CD4-positive, alpha-beta memory T cell (primary cell): ENCODE data around the gene SATB2. TPM values are rescaled to one million over a fixed set of nuclear protein-coding genes. Genes with fewer than 3 reads are reported as not detected.

ENCODE experiments used
- CTCF ChIA-PET: fragments of 350-600 bp; sonication (Branson Sonifier 250); formaldehyde crosslinking; loops from one replicate; lab custom pipeline; 2021; ENCODE audit warnings: inconsistent platforms; ENCODE audit not compliant: partially characterized antibody; lab: Charles Lee
- POLR2A ChIA-PET: fragments of 350-600 bp; sonication (Branson Sonifier 250); formaldehyde crosslinking; loops from one replicate; lab custom pipeline; 2021; ENCODE audit not compliant: partially characterized antibody; lab: Charles Lee
- DNase-seq, 5 donors: peaks; one replicate each; pipeline versions ENCODE4 v3.0.0 to v3.0.0-alpha.2; 2020 to 2022; ENCODE audit warnings: mixed read lengths in 1 of 5
- H3K27ac ChIP-seq: one replicate; pipeline ENCODE4 v1.7.0; 2013; ENCODE audit warnings: low read depth, low read length
- H3K27me3 ChIP-seq: 2 replicates; pipeline ENCODE4 v1.7.0; 2013; ENCODE audit warnings: mild to moderate bottlenecking, low read length, moderate library complexity; ENCODE audit not compliant: insufficient read depth
- H3K36me3 ChIP-seq: 2 replicates; pipeline ENCODE4 v1.7.0; 2013; ENCODE audit warnings: mild to moderate bottlenecking, low read length, moderate library complexity; ENCODE audit not compliant: insufficient read depth
- H3K4me1 ChIP-seq: 2 replicates; pipeline ENCODE4 v1.7.0; 2013; ENCODE audit warnings: mild to moderate bottlenecking, low read length, moderate library complexity; ENCODE audit not compliant: insufficient read depth
- H3K4me3 ChIP-seq, 2 donors: one replicate each; pipeline ENCODE4 v1.7.0; 2013; ENCODE audit warnings: low read length in 2 of 2, mild to moderate bottlenecking in 1 of 2
- H3K9me3 ChIP-seq, 2 donors: one replicate each; pipeline ENCODE4 v1.7.0; 2013; ENCODE audit warnings: low read length in 2 of 2, control low read depth in 1 of 2; ENCODE audit not compliant: control insufficient read depth in 1 of 2
- H3K27ac Mint-ChIP-seq, 7 donors: one replicate each; pipeline ENCODE4 v1.8.0; 2020 to 2021; ENCODE audit warnings: mixed read lengths in 7 of 7, mild to moderate bottlenecking in 6 of 7, inconsistent platforms in 3 of 7, moderate library complexity in 3 of 7
- H3K27me3 Mint-ChIP-seq, 2 donors: one replicate each; pipeline ENCODE4 v1.8.0; 2020 to 2021; ENCODE audit warnings: mixed read lengths in 2 of 2
- H3K36me3 Mint-ChIP-seq, 2 donors: one replicate each; pipeline ENCODE4 v1.8.0; 2020 to 2021; ENCODE audit warnings: mixed read lengths in 2 of 2, inconsistent platforms in 1 of 2, mild to moderate bottlenecking in 1 of 2
- H3K4me1 Mint-ChIP-seq, 4 donors: one replicate each; pipeline ENCODE4 v1.8.0; 2020 to 2021; ENCODE audit warnings: mixed read lengths in 4 of 4, mild to moderate bottlenecking in 1 of 4
- H3K4me3 Mint-ChIP-seq, 8 donors: one replicate each; pipeline ENCODE4 v1.8.0; 2020 to 2021; ENCODE audit warnings: mixed read lengths in 8 of 8, mild to moderate bottlenecking in 7 of 8, moderate library complexity in 6 of 8, inconsistent platforms in 3 of 8
- H3K9me3 Mint-ChIP-seq, 8 donors: one replicate each; pipeline ENCODE4 v1.8.0; 2020 to 2021; ENCODE audit warnings: mixed read lengths in 8 of 8, mild to moderate bottlenecking in 5 of 8, inconsistent platforms in 3 of 8, moderate library complexity in 1 of 8
- intact Hi-C: fragments of 100-400 bp; cut with micrococcal nuclease; formaldehyde crosslinking; loops from one replicate; pipeline ENCODE4 v1.15.1; 2023
- polyA plus RNA-seq, 2 donors: library from polyadenylated mRNA; unstranded; fragments of 300-500 nt; fragmentation: Illumina TruSeq; gene quantifications; one replicate each; pipeline ENCODE4 v1.2.3, GENCODE V29; 2021
- total RNA-seq, 2 experiments: library from RNA; stranded (reverse); gene quantifications; one replicate each; pipeline ENCODE4 v1.2.3, GENCODE V29; 2021

Gene SATB2
- total and polyA plus RNA-seq, 4 experiments from 2014 or later: 0.06 TPM; not detected in 3

- H3K9me3 ChIP-seq: no peaks in the 10 kb centered on the region
- Mint-ChIP-seq H3K4me3 (no peak overlapping the region), H3K9me3 (no peaks in the 10 kb centered on the region), H3K4me1 (no peaks in the 10 kb centered on the region), H3K36me3 (no peaks in the 10 kb centered on the region), H3K27me3 (peaks cover 6 to 10% of the 10 kb centered on the region in 2 donors), H3K27ac (no peak overlapping the region)
- H3K36me3 ChIP-seq: no peaks in the 10 kb centered on the region
- POLR2A ChIA-PET: no interaction called here
- CTCF ChIA-PET: no interaction called here
- H3K4me3 ChIP-seq: no peak overlapping the region
- no peaks in the 10 kb centered on the region for H3K27me3 ChIP-seq
- H3K27ac ChIP-seq: no peak overlapping the region
- intact Hi-C loops: no loop called here
- no peak for DNase-seq
- H3K4me1 ChIP-seq: no peaks in the 10 kb centered on the region
Measured at GRCh38 chr2:199381531-199381930, 76.2 kb downstream of the SATB2 start.

- Mint-ChIP-seq H3K4me3 (no peak overlapping the region), H3K27me3 (peaks cover 3 to 10% of the 10 kb centered on the region in 2 donors), H3K9me3 (no peaks in the 10 kb centered on the region), H3K27ac (no peak overlapping the region), H3K4me1 (no peaks in the 10 kb centered on the region), H3K36me3 (no peaks in the 10 kb centered on the region)
- no peaks in the 10 kb centered on the region for H3K9me3 ChIP-seq
- DNase-seq: no peak
- ChIA-PET CTCF (no interaction called here), POLR2A (no interaction called here)
- H3K36me3 ChIP-seq: no peaks in the 10 kb centered on the region
- intact Hi-C loops: no loop called here
- no peaks in the 10 kb centered on the region for H3K4me1 ChIP-seq
- H3K27ac ChIP-seq: no peak overlapping the region
- H3K27me3 ChIP-seq: no peaks in the 10 kb centered on the region
- H3K4me3 ChIP-seq: no peak overlapping the region
Measured at GRCh38 chr2:199378948-199379650, 78.6 kb downstream of the SATB2 start.

GRCh38 chr2:199370150-199370780, 87.5 kb downstream of the SATB2 start:
- Histone ChIP-seq H3K27ac (no peak overlapping the region), H3K9me3 (no peaks in the 10 kb centered on the region), H3K4me1 (no peaks in the 10 kb centered on the region), H3K36me3 (no peaks in the 10 kb centered on the region), H3K4me3 (no peak overlapping the region), H3K27me3 (no peaks in the 10 kb centered on the region)
- H3K4me3 Mint-ChIP-seq: no peak overlapping the region
- no peak overlapping the region for H3K27ac Mint-ChIP-seq
- H3K27me3 Mint-ChIP-seq: peaks cover 0 to 9% of the 10 kb centered on the region in 2 donors
- peaks cover 0 to 3% (median 0%) of the 10 kb centered on the region in 8 donors for H3K9me3 Mint-ChIP-seq
- no peaks in the 10 kb centered on the region for H3K4me1 Mint-ChIP-seq
- DNase-seq: no peak
- intact Hi-C loops: no loop called here
- no peaks in the 10 kb centered on the region for H3K36me3 Mint-ChIP-seq
- ChIA-PET POLR2A (no interaction called here), CTCF (interaction anchor here (0.6 kb wide), 1 partner anchor 21 kb away, joined by 3 read pairs; no protein-coding TSS in a partner anchor)

GRCh38 chr2:199366406-199366805, 91.3 kb downstream of the SATB2 start:
- Histone ChIP-seq H3K4me1 (no peaks in the 10 kb centered on the region), H3K9me3 (no peaks in the 10 kb centered on the region), H3K27me3 (no peaks in the 10 kb centered on the region), H3K27ac (no peak overlapping the region), H3K4me3 (no peak overlapping the region), H3K36me3 (no peaks in the 10 kb centered on the region)
- no peak for DNase-seq
- ChIA-PET POLR2A (no interaction called here), CTCF (no interaction called here)
- Mint-ChIP-seq H3K27me3 (peaks cover 0 to 10% of the 10 kb centered on the region in 2 donors), H3K36me3 (no peaks in the 10 kb centered on the region), H3K4me3 (no peak overlapping the region), H3K9me3 (peaks cover 0 to 3% (median 0%) of the 10 kb centered on the region in 8 donors), H3K27ac (no peak overlapping the region), H3K4me1 (no peaks in the 10 kb centered on the region)
- intact Hi-C loops: no loop called here

- Histone ChIP-seq H3K36me3 (no peaks in the 10 kb centered on the region), H3K27ac (no peak overlapping the region), H3K4me3 (no peak overlapping the region), H3K9me3 (no peaks in the 10 kb centered on the region), H3K4me1 (no peaks in the 10 kb centered on the region), H3K27me3 (no peaks in the 10 kb centered on the region)
- ChIA-PET CTCF (no interaction called here), POLR2A (no interaction called here)
- H3K9me3 Mint-ChIP-seq: peaks cover 0 to 3% (median 0%) of the 10 kb centered on the region in 8 donors
- H3K36me3 Mint-ChIP-seq: no peaks in the 10 kb centered on the region
- H3K27me3 Mint-ChIP-seq: peaks cover 0 to 14% of the 10 kb centered on the region in 2 donors
- no peaks in the 10 kb centered on the region for H3K4me1 Mint-ChIP-seq
- intact Hi-C loops: no loop called here
- no peak for DNase-seq
- no peak overlapping the region for H3K4me3 Mint-ChIP-seq
- H3K27ac Mint-ChIP-seq: no peak overlapping the region
Measured at GRCh38 chr2:199364153-199364552, 93.6 kb downstream of the SATB2 start.

GRCh38 chr2:199356412-199356811, 101.3 kb downstream of the SATB2 start:
- CTCF ChIA-PET: no interaction called here
- H3K36me3 ChIP-seq: no peaks in the 10 kb centered on the region
- Mint-ChIP-seq H3K27ac (no peak overlapping the region), H3K36me3 (no peaks in the 10 kb centered on the region), H3K27me3 (peaks cover 1 to 5% of the 10 kb centered on the region in 2 donors), H3K9me3 (no peaks in the 10 kb centered on the region), H3K4me1 (no peaks in the 10 kb centered on the region), H3K4me3 (no peak overlapping the region)
- H3K27ac ChIP-seq: no peak overlapping the region
- H3K27me3 ChIP-seq: no peaks in the 10 kb centered on the region
- no peaks in the 10 kb centered on the region for H3K9me3 ChIP-seq
- no peak for DNase-seq
- POLR2A ChIA-PET: no interaction called here
- intact Hi-C loops: no loop called here
- no peak overlapping the region for H3K4me3 ChIP-seq
- H3K4me1 ChIP-seq: no peaks in the 10 kb centered on the region

GRCh38 chr2:199348871-199349270, 108.9 kb downstream of the SATB2 start:
- CTCF ChIA-PET: no interaction called here
- no peaks in the 10 kb centered on the region for H3K36me3 ChIP-seq

More at GRCh38 chr2:199348871-199349270, 108.9 kb downstream of the SATB2 start:
- peaks cover 1 to 4% of the 10 kb centered on the region in 2 donors for H3K27me3 Mint-ChIP-seq
- DNase-seq: no peak
- no peak overlapping the region for H3K27ac Mint-ChIP-seq
- Histone ChIP-seq H3K4me1 (no peaks in the 10 kb centered on the region), H3K9me3 (no peaks in the 10 kb centered on the region), H3K27ac (no peak overlapping the region), H3K27me3 (no peaks in the 10 kb centered on the region), H3K4me3 (no peak overlapping the region)
- H3K4me1 Mint-ChIP-seq: no peaks in the 10 kb centered on the region
- intact Hi-C loops: no loop called here
- no peaks in the 10 kb centered on the region for H3K36me3 Mint-ChIP-seq
- H3K4me3 Mint-ChIP-seq: no peak overlapping the region
- POLR2A ChIA-PET: no interaction called here
- peaks cover 0 to 3% (median 0%) of the 10 kb centered on the region in 8 donors for H3K9me3 Mint-ChIP-seq
